AG04450 (cell line): Measurements from ENCODE around the gene TP53TG5. TPM values are rescaled to one million over a fixed set of nuclear protein-coding genes. Genes with fewer than 3 reads are reported as not detected.

Experiments used
- CTCF ChIA-PET: fragments of 300-600, 350-600 bp; formaldehyde crosslinking; extraction: SDS; loops from one replicate; lab custom pipeline; 2022; ENCODE audit warnings: antibody characterized with exemption, inconsistent platforms; lab: Charles Lee
- POLR2A ChIA-PET: fragments of 350-600 bp; formaldehyde crosslinking; extraction: SDS; loops from one replicate; lab custom pipeline; 2021; ENCODE audit warnings: antibody characterized with exemption, inconsistent platforms; lab: Yijun Ruan, JAX
- DNase-seq: peaks from one replicate; pipeline ENCODE4 v3.0.0-alpha.2; 2011; ENCODE audit warnings: low read depth, low spot score
- H3K27ac ChIP-seq: one replicate; pipeline ENCODE4 v1.5.1; 2012; ENCODE audit warnings: low read depth, low read length, control low read depth
- H3K27me3 ChIP-seq: one replicate; pipeline ENCODE4 v1.6.0; 2012; ENCODE audit warnings: low read length; ENCODE audit not compliant: control insufficient read depth, insufficient read depth
- H3K4me3 ChIP-seq: 2 replicates; pipeline ENCODE4 v1.5.1; 2011; ENCODE audit warnings: mild to moderate bottlenecking, low read depth, low read length, control low read depth
- H3K9me3 ChIP-seq: 2 replicates; pipeline ENCODE4 v1.5.1; 2012; ENCODE audit warnings: low read length; ENCODE audit not compliant: control insufficient read depth, insufficient read depth
- CTCF ChIP-seq: IDR thresholded peaks from 2 replicates; pipeline ENCODE4 v1.5.1; 2011; ENCODE audit warnings: low read depth, low read length, control low read depth, inconsistent platforms
- polyA plus RNA-seq: library from polyadenylated mRNA; depleted of rRNA; stranded (reverse); fragments of >200 nt; gene quantifications from 2 replicates; pipeline ENCODE4 v1.2.3, GENCODE V29; 2011

The TP53TG5 gene
- polyA plus RNA-seq, 1 experiment: not detected

- CTCF ChIA-PET: no interaction called here
- no peak for DNase-seq
- peaks cover 8% of the 10 kb centered on the region for H3K9me3 ChIP-seq
- H3K27ac ChIP-seq: no peak overlapping the region
- no peak overlapping the region for H3K4me3 ChIP-seq
- TF ChIP-seq CTCF: no peak
- POLR2A ChIA-PET: no interaction called here
- H3K27me3 ChIP-seq: no peaks in the 10 kb centered on the region
Observed at GRCh38 chr20:45400346-45401031, 22.4 kb upstream of the TP53TG5 start.

DNA sequence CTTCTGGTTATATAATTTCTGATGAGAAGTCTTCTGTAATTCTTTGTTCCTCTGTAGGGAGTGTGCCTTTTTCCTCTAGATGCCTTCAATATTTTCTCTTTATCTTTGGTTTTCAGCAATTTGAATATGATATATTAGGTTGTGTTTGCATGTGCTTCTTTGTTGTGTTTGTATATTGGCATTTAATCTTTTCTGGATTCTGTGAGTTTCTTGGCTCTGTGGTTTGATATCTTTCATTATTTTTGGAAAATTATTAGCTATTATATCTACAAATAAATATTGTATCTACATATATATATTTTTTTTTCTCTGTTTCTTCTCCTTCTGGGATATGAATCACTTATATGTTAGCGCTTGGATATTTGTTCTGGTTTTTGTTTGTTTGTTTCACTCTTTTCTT lies 20.9 kb upstream of the TP53TG5 start:
- DNase-seq: no peak
- no peak overlapping the region for H3K4me3 ChIP-seq
- no peak overlapping the region for H3K27ac ChIP-seq
- peaks cover 8% of the 10 kb centered on the region for H3K9me3 ChIP-seq
- ChIA-PET CTCF (interaction anchor here (0.8 kb wide), 1 partner anchor 25 kb away, joined by 3 read pairs; no protein-coding TSS in a partner anchor), POLR2A (no interaction called here)
- no peak for TF ChIP-seq CTCF
- H3K27me3 ChIP-seq: no peaks in the 10 kb centered on the region

GRCh38 chr20:45395114-45395415 lies 16.9 kb upstream of the TP53TG5 start:
- ChIA-PET CTCF (no interaction called here), POLR2A (no interaction called here)
- H3K27me3 ChIP-seq: no peaks in the 10 kb centered on the region
- no peak overlapping the region for H3K4me3 ChIP-seq
- no peak for DNase-seq
- TF ChIP-seq CTCF: no peak
- H3K9me3 ChIP-seq: no peaks in the 10 kb centered on the region
- no peak overlapping the region for H3K27ac ChIP-seq

GRCh38 chr20:45394221-45395113 lies 16.3 kb upstream of the TP53TG5 start:
- ChIA-PET CTCF (interaction anchor here (1.4 kb wide), 1 partner anchor 377 kb away, joined by 3 read pairs; no protein-coding TSS in a partner anchor), POLR2A (no interaction called here)

More at GRCh38 chr20:45394221-45395113, 16.3 kb upstream of the TP53TG5 start:
- no peaks in the 10 kb centered on the region for H3K9me3 ChIP-seq
- H3K4me3 ChIP-seq: no peak overlapping the region
- no peak overlapping the region for H3K27ac ChIP-seq
- DNase-seq: no peak
- H3K27me3 ChIP-seq: no peaks in the 10 kb centered on the region
- TF ChIP-seq CTCF: no peak
